Measurements from ENCODE around the gene MRPL48.
A peak's percentile ranks its signal among the peaks of the same experiment; 100 is the strongest.
"Not testable (repeated sequence)": the region's sequence is repeated elsewhere in the genome, so short reads cannot be mapped to it uniquely, and the experiment has no call there.

The MRPL48 gene

DNA sequence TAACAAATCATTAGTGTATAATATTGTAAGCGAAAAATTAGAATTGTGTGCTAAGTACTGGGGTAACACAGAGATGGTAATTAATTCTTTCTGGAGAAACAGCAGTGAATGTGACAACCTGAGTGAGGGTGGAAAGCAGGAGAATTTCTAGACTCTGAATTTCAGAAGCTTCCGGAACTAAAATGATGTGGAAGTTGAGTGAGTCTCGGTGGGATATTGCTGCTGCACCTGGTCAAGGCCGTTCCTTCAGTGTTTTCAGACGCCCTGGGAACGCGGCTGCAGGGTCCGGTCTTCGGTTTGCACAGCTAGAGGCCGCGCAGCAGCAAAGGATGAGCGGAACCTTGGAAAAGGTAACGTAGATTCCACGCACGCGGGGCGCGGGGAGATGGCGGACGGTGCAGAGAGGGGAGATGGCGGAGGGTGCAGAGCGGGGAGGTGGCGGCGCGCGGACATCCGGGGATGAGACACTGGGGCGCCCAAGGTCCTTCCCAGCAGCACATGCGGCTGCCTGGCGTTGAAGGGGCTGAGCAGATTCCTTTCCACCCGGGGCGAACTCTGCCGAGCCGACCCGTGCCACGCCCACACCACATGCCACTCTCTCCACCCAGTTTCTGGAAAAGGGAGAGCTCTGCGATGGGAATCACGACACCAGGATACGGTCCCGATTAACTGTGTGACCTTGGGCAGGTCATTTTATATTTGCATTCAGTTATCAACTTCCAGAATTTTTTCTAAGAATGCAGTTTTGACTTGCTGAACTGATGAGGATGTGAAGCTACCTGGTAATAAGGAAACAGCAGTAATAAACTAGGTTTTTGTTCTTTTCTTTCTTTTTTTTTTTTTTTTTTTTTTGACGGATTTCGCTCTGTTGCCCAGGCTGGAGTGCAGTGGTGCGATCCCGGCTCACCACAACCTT is at the start of gene MRPL48:
MRPL48 (plus strand) TSS at position 232 of the 916 bp plus-strand sequence; CDS start at position 330, 98 bp downstream.
- peak; percentile 89 for DNase-seq

DNA sequence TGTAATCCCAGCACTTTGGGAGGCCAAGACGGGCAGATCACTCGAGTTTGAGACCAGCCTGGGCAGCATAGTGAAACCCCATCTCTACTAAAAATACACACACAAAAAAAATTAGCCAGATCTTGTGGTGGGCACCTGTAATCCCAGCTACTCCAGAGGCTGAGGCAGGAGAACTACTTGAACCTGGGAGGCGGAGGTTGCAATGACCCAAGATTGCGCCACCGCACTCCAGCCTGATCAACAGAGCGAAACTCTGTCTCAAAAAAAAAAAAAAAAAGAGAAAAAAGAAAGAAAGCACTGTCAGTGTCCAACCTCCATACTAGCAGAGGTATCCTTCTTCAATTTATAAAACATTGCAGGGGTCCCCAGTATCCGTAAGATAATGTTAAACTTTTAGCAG is 44.6 kb upstream of the MRPL48 start:
- no peak for DNase-seq

DNA sequence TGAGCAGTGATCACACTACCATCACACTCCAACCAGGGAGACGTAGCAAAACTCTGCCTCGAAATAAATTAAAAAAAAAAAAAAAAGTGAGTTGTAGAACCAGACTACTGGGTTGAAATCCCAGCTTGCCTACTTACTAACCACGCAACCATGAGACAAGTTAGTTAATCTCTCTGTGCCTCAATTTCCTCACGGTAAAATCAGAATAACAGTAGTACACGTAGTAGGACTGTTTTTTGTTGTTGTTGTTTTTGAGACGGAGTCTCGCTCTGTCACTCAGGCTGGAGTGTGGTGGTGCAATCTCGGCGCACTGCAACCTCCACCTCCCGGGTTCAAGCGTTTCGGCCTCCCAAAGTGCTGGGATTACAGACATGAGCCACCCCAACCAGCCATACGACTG is 41.0 kb upstream of the MRPL48 start:
- DNase-seq: no peak

DNA sequence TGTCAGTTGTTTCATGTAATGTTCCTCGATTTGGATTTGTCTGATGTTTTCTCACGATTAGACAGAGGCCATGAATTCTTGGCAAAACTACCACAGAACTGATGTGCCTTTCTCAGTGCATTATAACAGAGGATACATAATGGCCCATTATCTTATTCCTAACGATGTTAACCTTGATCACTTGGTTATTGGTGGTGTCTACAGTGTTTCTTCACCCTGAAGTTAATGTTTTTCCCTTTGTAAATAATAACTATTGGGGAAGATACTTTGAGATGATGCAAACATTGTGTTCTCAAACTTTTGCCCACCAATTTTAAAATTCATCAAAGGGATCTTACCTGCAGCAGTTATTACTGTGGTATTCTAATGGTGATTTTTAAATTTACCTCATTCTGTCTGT is 39.9 kb upstream of the MRPL48 start:
- DNase-seq: no peak

DNA sequence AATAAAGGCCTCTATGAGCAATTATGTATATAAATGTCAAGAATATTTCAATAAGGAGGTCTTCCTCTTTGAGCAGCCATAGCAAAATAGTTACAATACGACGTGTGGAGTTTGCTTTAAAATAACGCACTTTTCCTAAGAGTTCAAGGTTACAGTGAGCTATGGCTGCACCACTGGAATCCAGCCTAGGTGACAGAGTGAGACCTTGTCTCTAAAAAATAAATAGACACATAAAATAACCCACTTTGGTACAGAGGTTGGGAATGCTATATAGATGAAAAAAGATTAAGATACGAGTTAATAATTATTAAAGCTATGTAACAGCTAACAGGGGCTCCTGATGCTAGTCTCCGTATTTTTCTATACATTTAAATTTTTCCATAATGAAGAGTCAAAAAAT is 39.4 kb upstream of the MRPL48 start:
- DNase-seq: no peak

DNA sequence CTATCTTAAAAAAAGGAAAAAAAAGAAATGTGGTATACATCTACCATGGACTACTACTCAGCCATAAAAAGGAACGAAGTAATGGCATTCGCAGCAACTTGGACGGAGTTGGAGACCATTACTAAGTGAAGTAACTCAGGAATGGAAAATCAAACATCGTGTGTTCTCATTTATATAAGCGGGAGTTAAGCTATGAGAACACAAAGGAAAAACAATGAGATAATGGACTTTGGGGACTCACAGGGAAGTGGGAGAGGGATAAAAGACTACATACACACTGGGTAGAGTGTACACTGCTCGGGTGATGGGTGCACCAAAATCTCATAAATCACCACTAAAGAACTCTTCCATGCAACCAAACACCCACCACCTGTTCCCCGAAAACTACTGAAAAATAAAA is 38.6 kb upstream of the MRPL48 start:
- DNase-seq: no peak

DNA sequence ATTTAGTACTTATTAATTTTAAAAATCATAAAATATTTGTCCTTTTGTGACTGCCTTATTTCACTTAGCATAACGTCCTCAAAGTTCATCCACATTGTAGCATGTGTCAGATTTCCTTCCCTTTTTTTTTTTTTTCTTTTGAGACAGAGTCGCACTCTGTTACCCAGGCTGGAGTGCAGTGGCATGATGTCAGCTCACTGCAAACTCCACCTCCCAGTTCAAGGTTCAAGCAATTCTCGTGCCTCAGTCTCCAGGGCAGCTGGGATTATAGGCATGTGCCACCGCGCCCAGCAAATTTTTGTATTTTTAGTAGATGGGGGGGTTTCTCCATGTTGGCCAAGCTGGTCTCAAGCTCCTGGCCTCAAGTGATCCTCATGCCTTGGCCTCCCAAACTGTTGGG is 37.4 kb upstream of the MRPL48 start:
- no peak for DNase-seq

DNA sequence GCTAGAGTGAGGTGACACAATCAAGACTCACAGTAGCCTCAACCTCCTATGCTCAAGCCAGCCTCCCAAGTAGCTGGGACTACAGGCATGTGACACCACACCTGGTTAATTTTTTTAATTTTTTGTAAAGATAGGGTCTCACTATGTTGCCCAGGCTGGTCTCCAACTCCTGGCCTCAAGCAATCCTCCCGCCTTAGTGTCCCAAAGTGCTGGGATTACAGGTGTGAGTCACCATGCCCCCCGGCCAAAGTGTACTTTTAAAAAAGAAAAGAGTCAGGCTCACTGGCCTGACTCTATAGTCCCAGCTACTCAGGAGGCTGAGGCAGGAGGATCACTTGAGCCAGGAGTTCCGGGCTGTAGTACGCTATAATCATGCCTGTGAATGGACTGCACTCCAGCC is 36.8 kb upstream of the MRPL48 start:
- not testable (repeated sequence) for DNase-seq

DNA sequence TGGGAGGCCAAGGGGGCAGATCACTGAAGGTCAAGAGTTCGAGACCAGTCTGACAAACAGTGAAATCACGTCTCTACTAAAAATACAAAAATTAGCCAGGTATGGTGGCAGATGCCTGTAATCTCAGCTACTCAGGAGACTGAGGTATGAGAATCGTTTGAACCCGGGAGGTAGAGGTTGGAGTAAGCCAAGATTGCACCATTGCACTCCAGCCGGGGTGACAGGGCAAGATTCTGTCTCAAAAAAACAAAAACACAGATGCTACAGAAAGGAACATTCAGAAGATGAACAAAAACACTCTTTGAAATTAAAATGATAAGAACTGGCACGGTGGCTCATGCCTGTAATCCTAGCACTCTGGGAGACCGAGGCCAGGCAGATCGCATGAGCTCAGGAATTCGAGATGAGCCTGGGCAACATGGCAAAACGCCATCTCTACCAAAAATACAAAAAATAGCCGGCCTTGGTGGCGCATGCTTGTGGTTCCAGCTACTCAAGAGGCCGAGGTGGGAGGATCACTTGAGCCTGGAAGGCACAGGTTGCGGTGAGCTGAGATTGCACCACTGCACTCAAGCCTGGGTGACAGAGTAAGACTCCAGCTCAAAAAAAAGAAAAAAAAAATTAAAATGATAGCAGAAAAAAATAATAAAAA is 35.3 kb upstream of the MRPL48 start:
- DNase-seq: no peak

DNA sequence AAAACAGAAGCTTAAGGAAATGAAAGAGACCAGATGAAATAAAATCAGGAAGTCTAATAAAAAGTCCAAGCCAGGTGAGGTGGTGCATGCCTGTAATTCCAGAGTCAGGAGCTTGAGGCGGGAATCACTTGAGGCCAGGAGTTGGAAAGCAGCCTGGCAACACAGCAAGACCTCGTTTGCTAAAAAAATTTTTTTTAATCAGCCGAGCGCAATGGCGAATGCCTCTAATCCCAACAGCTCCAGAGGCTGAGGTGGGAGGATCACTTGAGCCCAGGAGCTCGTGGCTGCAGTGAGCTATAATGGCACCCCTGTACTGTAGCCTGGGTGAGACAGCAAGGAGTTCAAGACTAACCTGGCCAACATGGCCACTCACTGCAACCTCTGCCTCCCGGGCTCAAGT is 34.8 kb upstream of the MRPL48 start:
- DNase-seq: no peak

DNA sequence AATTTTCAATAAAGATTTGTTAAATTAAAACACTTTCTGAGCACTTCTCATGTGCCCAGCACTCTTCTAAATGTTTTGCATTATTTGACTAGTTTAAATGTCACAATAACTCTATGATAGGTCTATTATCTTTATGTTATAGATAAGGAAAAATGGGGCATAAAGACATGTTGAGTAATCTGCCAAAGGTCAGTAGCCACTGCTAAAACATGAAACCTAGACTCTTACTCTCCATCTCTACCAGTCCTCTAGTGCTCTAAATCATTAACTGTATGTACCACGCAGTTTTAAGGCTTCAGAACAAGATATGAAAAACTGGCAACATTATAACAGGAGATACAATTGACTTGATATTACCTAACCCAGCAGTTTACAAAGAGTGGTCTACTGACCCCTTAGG is 33.7 kb upstream of the MRPL48 start:
- no peak for DNase-seq

DNA sequence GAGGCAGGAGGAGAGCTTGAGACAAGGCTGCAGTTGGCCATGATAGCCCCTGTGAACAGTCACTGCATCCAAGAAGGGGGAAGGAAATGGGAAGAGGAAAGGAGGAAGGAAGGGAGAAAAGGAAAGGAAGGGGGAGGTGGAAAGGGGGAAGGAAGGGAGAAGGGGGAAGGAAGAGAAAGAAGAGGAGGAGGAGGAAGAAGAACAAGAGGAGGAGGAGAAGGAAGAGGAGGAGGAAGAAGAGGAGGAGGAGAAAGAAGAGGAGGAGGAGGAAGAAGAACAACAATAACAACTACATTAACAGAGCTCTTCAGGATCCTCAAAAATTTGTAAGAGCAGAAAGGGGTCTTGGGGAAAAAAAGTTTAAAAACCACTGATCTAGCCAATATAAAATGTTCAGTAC is 32.0 kb upstream of the MRPL48 start:
- DNase-seq: no peak

DNA sequence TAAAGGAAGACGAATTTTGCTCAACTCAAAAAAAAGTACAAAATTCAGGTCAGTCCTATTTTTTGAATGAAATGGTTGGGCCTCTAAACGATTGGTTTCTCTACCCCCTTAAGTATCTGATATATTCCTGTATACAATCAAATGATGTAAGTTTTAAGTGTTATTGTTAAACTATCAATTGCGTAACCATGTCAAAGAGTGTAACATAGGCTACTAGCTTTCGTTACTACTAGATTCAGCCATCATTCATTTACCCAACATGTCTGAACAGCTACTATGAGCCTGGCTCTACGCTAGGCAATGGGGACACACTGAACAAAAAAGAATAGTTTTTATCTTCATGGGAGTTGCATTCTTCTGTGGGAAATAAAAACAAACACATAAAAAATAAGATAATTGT is 30.1 kb upstream of the MRPL48 start:
- DNase-seq: no peak

DNA sequence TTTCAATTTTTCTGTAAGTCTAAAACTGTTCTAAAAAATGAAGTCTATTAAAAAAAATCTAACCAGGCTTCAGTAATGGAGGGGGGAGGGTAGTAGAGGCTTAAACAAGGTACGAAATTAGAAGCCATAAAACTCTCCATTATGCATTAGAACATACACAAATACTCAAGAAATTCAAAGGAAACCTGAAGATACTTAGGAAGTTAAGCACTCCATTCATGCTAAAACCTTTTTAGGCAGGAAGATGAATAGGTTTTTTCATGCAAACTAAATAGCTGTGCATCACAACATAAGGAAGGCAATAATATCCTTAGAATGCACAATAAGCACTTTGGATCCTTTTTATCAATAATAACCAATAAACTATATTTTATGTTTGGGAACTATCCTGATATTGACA is 29.2 kb upstream of the MRPL48 start:
- no peak for DNase-seq

DNA sequence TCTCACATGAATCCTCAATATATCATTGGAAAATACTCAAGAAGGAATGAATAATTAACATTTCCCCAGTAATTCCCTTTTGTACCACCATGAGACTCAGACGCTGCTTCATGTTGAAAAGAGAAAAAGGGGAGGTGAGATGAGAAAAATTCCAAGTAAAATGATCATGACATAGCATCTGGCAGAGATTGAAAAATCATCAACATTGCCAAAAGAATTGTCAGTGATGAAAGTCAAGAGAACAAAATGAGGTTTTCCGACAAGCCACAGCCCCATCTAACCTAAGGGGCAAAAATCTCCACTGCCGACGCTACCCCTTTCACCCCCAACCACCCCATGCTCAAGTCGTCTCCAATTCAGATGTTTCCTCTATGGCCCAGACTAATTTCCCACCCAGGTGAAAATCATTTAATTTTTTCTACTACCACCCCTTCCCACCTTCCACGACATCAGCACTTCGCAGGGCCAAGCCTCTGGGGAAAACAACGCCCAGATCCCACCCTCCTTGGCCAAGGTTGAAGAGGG is 28.0 kb upstream of the MRPL48 start:
- DNase-seq: no peak

DNA sequence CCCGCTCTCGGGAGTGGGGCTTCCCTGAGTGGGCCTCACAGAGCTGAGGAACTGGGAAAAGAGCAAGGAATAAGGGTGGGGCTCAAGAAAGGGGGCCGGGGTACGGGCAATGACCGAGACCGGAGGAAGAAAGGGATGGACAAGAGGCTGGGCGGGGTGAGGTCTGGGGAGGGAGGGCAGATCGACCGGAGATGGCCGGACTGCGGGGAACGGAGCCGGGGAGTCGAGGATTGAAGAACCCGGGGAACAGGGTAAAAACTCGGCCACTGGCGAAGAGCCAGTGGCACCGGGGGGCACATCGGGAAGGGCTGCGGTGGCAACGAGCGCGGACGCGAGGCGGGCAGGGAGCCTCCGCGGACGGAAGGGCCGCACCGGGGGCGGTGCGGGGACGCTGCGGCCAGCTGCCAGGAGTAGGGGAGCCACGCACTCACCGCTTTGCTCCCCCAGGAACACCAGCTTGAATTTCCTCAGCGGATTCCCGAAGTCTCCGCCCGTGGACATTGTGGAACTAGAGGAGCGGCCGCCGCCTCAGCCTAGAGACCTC is 27.5 kb upstream of the MRPL48 start:
- DNase-seq: no peak

DNA sequence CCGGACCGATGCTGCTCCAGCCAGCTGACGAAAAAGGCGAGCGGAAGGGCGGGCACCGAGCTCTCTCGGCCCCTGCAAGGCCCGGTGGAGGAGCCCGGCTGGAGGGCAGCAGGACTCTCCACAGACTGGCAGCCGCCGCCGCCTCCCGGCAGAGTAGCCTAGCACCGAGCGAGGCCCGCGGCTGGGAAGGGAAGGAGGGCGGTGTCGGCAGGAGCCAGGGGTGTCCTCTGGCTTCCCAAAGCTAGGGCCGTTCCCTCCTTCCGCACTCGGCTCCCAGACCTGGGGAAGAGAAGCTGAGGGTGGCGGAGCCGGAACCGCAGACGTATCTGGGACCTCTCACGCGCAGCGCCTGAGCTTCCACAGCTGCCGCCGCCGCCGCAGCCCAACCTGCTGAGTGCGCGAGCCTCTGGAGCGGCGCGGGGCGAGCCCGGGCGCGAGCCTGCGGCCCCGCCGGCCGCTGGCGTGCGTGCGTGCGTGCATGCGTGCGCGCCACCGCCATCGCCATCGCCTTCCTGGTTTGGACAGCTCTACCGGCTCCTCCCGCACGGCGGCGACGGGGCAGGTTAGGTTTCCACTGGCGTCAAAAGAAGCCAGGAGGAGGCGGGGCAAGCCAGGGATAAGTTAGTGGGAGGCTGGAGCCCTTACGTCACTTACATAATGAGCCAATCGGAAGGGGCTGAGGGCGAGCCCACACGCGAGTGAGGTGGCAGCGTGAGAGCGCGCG is 26.8 kb upstream of the MRPL48 start, which contains the start of gene RAB6A:
RAB6A (minus strand) TSS at position 396 of the 724 bp plus-strand sequence. CDS start 439 bp downstream, outside the sequence.
- peak; percentile 94 for DNase-seq

DNA sequence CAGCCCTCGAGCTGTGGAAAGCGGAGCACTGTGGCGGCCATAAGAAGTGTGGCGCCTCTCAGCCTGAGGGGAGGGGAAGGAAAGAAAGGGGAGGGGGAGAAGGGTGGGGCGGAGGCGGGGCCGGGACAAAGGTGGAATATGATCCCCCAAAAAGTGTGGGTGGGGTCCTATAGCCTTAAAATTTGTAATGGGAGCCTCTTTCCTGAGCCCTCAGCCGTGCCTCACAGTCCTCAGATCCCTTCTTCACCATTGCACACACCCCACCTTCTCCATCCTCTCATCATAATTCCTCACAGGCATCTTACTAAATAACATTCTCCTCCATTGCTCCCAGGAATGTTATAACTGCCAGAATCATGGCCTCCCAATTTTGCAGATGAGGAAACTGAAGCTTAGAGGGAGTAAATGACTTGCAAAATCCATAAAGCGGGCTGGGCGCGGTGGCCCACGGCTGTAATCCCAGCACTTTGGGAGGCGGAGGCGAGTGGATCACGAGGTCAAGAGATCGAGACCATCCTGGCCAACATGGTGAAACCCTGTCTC is 26.2 kb upstream of the MRPL48 start:
- no peak for DNase-seq

DNA sequence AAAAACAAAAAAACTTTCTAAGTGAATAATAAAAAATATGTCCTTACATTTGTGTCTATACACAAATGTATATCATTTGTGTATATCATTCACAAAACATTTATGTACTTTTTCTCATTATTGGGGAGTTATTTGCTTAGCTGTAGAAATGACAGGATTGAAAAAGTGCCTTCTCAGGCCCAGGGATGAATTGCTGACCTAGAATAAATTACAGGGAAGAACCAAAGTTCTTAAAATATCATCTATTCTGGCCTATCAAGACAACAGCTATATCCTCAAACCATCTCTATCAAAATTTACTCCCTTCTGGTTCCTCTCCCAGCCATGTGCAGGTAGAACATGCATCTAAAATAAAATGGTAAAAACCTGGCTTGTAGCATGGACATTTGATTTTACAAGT is 24.9 kb upstream of the MRPL48 start:
- DNase-seq: no peak

DNA sequence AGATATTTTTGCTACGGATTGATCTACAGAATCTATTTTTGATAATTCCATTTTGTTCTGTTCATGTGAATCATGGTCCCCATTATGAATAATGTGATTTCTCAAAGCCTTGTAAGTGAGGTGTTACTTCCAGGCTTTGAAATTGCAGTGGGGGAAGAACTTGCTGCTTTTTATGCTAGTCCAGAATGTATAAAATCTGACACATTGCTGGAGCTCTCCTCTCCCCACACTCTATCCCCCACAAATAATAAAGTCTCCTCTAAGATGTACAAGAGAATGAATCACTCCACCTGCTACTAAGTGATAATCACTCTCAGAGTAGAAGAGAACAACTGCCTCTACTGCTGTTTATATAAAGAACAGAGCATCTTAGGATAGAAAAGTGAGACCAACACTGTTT is 20.9 kb upstream of the MRPL48 start:
- no peak for DNase-seq

DNA sequence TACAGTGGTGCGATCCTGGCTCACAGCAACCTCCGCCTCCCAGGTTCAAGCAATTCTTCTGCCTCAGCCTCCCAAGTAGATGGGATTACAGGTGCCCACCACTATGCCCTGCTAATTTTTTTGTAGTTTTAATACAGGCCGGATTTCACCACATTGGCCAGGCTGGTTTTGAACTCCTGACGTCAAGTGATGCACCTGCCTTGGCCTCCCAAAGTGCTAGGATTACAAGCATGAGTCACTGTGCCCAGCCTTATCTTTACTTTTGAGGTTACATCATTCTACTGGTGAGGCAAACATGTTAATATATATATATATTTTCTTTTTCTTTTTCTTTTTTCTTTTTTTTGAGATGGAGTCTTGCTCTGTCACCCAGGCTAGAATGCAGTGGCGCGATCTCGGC is 16.9 kb upstream of the MRPL48 start:
- DNase-seq: not testable (repeated sequence)

DNA sequence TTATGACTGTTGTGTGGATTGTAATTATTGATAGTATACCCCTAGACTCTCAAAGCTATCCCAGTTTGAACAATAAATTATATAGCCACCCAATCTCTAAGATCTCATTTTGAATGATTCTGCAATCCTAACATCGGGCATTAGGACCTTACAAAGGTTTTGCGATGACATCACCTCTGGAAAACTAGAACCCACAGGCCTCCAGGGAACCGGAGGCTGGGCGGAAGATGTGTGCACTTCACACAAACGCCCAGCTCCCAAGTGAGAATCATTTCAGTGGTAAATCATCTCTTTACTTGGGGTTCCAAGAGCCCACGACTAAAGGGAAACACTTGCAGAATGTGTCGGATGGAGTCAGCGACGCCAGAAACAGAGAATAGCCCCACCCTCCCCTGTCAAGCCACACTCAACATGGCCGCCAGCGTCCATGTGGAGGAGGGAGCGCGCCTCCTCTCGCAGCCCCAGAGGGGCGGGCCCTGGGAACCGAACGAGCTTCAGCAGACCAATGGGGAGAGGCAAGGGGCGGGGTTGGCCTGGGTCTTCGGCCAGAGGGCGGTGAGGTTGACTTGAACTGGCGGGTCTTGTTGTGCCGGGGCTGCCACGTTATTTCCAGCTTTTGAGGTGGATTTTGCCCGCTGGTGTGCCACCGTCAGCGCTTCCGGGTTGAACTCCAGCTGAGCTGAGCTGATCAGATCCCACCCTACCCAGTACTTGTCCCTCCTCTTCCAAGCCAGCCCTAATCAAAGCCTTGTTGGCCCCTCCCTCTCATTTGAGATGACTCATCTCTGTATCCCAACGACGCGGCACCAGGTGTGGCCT is 8.4 kb upstream of the MRPL48 start:
- peak; percentile 96 for DNase-seq

Data from DMS 273 treated with DMSO at 0.1 percent for 48 hours (cell line).